Measurements from ENCODE around the gene POMT2.

Gene POMT2

GRCh38 chr14:77238996-77239395 lies 81.7 kb downstream of the POMT2 start:
- CTCF ChIA-PET = no interaction called here
- no peak for DNase-seq (ENCODE audit: low spot score)

GRCh38 chr14:77238356-77238755 lies 82.3 kb downstream of the POMT2 start:
- H3K27ac ChIP-seq = no peak overlapping the region
- ChIA-PET CTCF (no interaction called here), POLR2A (ENCODE audit: low non-redundant PET) (no interaction called here)
- TF ChIP-seq CTCF (conservative IDR thresholded peaks at IDR 0.05; ENCODE audit: low read depth) = no peak
- no peak for DNase-seq (ENCODE audit: low spot score)

More at GRCh38 chr14:77238996-77239395, 81.7 kb downstream of the POMT2 start:
- TF ChIP-seq CTCF (conservative IDR thresholded peaks at IDR 0.05; ENCODE audit: low read depth) = no peak
- POLR2A ChIA-PET (ENCODE audit: low non-redundant PET) = no interaction called here
- no peak overlapping the region for H3K27ac ChIP-seq

DNA sequence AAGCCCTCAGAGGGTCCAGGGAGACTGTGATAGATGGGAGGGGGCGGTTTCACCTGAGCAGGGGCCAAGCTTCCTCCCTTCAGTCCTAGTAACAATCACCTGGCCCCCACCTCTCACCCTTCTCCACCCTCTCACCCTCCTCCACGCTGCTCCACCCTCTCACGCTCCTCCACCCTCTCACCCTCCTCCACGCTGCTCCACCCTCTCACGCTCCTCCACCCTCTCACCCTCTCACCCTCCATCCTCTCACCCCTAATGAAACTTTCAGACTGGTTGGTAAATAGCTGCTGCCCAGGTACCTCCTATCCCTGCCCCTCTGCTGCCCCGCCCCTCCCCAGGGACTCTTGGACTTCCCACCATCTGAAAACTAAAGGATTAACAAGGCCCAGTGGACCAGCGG lies 83.9 kb downstream of the POMT2 start:
- no peak overlapping the region for H3K27ac ChIP-seq
- CTCF ChIA-PET = interaction anchor here (0.6 kb wide), 1 partner anchor 85 kb away, joined by 4 read pairs; no protein-coding TSS in a partner anchor
- no peak for DNase-seq (ENCODE audit: low spot score)
- TF ChIP-seq CTCF (conservative IDR thresholded peaks at IDR 0.05; ENCODE audit: low read depth) = no peak
- POLR2A ChIA-PET (ENCODE audit: low non-redundant PET) = no interaction called here

DNA sequence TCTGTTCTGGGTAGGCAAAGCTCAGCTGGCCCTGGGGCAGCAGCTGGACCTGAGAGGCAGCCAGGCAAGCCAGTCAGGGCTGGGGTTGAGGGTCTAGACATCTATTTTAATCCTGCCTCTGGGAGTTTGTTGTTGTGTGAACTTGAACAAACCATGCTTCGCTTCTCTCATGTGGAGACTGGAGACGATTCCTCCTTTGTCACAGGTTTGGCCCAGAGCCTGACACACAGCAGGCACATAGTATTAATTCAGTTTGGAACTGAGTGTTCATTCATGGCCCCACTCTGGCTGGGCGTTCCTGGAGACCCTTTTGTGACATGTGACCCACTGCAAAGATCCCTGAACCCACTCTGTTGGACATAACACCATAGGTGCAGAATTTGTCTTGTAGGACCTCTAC lies 89.0 kb downstream of the POMT2 start:
- no peak for DNase-seq (ENCODE audit: low spot score)
- POLR2A ChIA-PET (ENCODE audit: low non-redundant PET) = no interaction called here
- CTCF ChIA-PET = interaction anchor here (0.7 kb wide), 1 partner anchor 43 kb away, joined by 4 read pairs; no protein-coding TSS in a partner anchor

GRCh38 chr14:77230914-77231313 lies 89.8 kb downstream of the POMT2 start:
- ChIA-PET POLR2A (ENCODE audit: low non-redundant PET) (no interaction called here), CTCF (no interaction called here)
- TF ChIP-seq CTCF (conservative IDR thresholded peaks at IDR 0.05; ENCODE audit: low read depth) = no peak
- DNase-seq (ENCODE audit: low spot score) = no peak
- H3K27ac ChIP-seq = no peak overlapping the region

More for the DNA sequence above, 89.0 kb downstream of the POMT2 start:
- no peak for TF ChIP-seq CTCF (conservative IDR thresholded peaks at IDR 0.05; ENCODE audit: low read depth)
- no peak overlapping the region for H3K27ac ChIP-seq

DNA sequence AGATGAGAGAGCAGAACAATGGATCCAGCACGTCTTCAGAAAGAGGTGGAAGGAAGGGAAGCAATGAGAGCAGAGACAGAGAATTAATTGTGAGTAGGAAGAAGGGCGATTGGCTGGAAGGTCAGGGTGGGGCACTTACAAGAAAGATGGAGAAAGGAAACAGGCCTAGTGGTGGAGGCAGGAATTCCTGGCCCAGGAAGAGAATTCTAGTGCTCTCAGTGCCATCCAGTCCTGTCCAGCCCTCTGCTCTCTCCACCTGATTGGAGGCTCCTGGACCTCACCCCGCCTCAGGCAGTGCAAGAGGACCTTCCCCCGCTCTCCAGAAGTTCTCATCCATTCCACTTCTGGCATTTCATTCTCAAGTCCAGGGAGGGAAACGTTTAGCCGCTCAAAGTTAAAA lies 92.6 kb downstream of the POMT2 start:
- H3K27ac ChIP-seq = no peak overlapping the region
- DNase-seq (ENCODE audit: low spot score) = no peak
- CTCF ChIA-PET = no interaction called here
- no peak for TF ChIP-seq CTCF (conservative IDR thresholded peaks at IDR 0.05; ENCODE audit: low read depth)
- POLR2A ChIA-PET (ENCODE audit: low non-redundant PET) = no interaction called here

All from RWPE1 (cell line).